ENCODE data around the gene SERPINH1. TPM values are rescaled to one million over a fixed set of nuclear protein-coding genes. Genes with fewer than 3 reads are reported as not detected.

Gene SERPINH1
- total and polyA plus RNA-seq, 2 of the 13 experiments (the other 11 are each of a cell fraction or from before 2014, with no cell fraction given): 83.6 to 83.8 TPM

DNA sequence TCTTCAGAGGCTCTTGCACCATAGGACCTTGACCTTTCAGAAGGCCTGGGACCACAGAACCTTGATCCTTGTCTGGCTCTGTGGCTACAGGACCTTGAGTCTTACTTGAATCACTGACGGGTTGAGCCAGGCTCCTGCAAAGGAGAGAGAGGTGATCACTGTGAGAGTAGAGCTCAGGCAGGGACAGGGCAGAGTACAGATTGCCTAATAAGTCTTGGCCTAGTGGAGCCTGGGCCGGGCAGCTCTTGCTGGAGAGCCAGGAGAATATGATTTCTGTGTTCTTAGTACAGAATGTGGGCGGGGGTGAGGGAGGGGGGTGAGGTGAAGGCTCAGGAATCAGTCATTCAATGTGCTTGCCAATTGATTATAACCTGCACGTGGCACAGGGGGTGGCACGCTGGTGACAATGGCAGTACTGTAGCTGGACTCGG is 26.0 kb downstream of the SERPINH1 start:
- peak; percentile 68 for FAIRE-seq
- Histone ChIP-seq H3K27ac (ENCODE audit: extremely low read length, insufficient read depth, low read length) (no peak overlapping the region), H3K4me1 (ENCODE audit: insufficient read depth, low read length) (peaks cover 39% of the 10 kb centered on the region), H3K27me3 (ENCODE audit: control insufficient read depth in 1 of 2, insufficient read depth in 2 of 2, low read length in 2 of 2) (no peaks in the 10 kb centered on the region; a peak in 3 of 5 replicates), H2AFZ (ENCODE audit: low read length) (no peak overlapping the region), H3K79me2 (ENCODE audit: insufficient read depth, low read length) (no peaks in the 10 kb centered on the region), H3K36me3 (replicated peaks in 1 of 2; ENCODE audit: control insufficient read depth in 1 of 2, insufficient read depth in 2 of 2, low read length in 2 of 2) (no peaks in the 10 kb centered on the region), H4K20me1 (ENCODE audit: insufficient read depth, low read length) (no peaks in the 10 kb centered on the region), H3K9me3 (ENCODE audit: low read length) (no peaks in the 10 kb centered on the region), H3K4me2 (ENCODE audit: low read depth, low read length) (peak overlapping the region; percentile 13; the same call in 1 of the 2 replicates), H3K4me3 (replicated peaks in 1 of 3; ENCODE audit: insufficient read depth in 1 of 3, low read depth in 2 of 3, low read length in 3 of 3) (no peak overlapping the region), H3K9ac (ENCODE audit: insufficient read depth, low read depth, low read length) (no peak overlapping the region)
- ChIA-PET POLR2A (interaction anchor here (0.6 to 0.9 kb wide), 2 partner anchors 11 to 172 kb away, joined by 3 to 4 read pairs; no protein-coding TSS in a partner anchor), CTCF (ENCODE audit: low intra/inter-chr PET ratio, low total read pairs) (no interaction called here)
- DNase-seq (ENCODE audit: low spot score): peak; percentile 61
- WGBS (ENCODE audit: low lambda C conversion rate): 0% methylated on average over 3 of the region's 6 CpGs
- no TSS peak for BruUV-seq (replicated peaks)
- intact Hi-C loops (cut with micrococcal nuclease; ENCODE audit: unreplicated experiment): no loop called here
- in situ Hi-C loops (cut with HindIII; ENCODE audit: extremely low pct_ligation_motif_present, low pct_unique_long_range_greater_than_20kb): no loop called here
- ATAC-seq: peak; percentile 84
- no peak for TF ChIP-seq ZNF746 (CRISPR knock-in tag; IDR thresholded peaks at IDR 0.05)
- no peak for TF ChIP-seq CREM (IDR thresholded peaks at IDR 0.05)
- TF ChIP-seq CREM (CRISPR knock-in tag; IDR thresholded peaks at IDR 0.05): no peak
- TF ChIP-seq KLF12 (CRISPR knock-in tag; IDR thresholded peaks at IDR 0.05; ENCODE audit: borderline replicate concordance): no peak
- no peak for TF ChIP-seq SALL2 (CRISPR knock-in tag; IDR thresholded peaks at IDR 0.05)
- peak; percentile 30 for TF ChIP-seq XRCC5 (optimal IDR thresholded peaks at IDR 0.05; ENCODE audit: low read length)
- no peak for TF ChIP-seq EED (CRISPR knock-in tag; IDR thresholded peaks at IDR 0.05)
- TF ChIP-seq ZNF790 (CRISPR knock-in tag; IDR thresholded peaks at IDR 0.05; ENCODE audit: borderline replicate concordance): no peak
- TF ChIP-seq ZNF678 (CRISPR knock-in tag; IDR thresholded peaks at IDR 0.05): no peak
- peak; percentile 26; the same call in 1 of the 2 replicates for TF ChIP-seq NR2C2 (CRISPR knock-in tag; IDR thresholded peaks at IDR 0.05; ENCODE audit: borderline replicate concordance)
- TF ChIP-seq KMT2B (CRISPR knock-in tag; IDR thresholded peaks at IDR 0.05): no peak
- TF ChIP-seq RBM39 (IDR thresholded peaks at IDR 0.05; ENCODE audit: low read depth, low read length, poor library complexity, severe bottlenecking): no peak
- no peak for TF ChIP-seq FOSL1 (CRISPR knock-in tag; IDR thresholded peaks at IDR 0.05; ENCODE audit: borderline replicate concordance)
- no peak for TF ChIP-seq MXD4 (CRISPR knock-in tag; IDR thresholded peaks at IDR 0.05)
- no peak for TF ChIP-seq SIN3A (IDR thresholded peaks at IDR 0.05; ENCODE audit: borderline replicate concordance, low read depth, low read length)
- TF ChIP-seq ZNF235 (CRISPR knock-in tag; IDR thresholded peaks at IDR 0.05; ENCODE audit: borderline replicate concordance): no peak
- TF ChIP-seq RNF2 (conservative IDR thresholded peaks at IDR 0.05; ENCODE audit: low read depth): no peak
- no peak for TF ChIP-seq RFX3 (CRISPR knock-in tag; IDR thresholded peaks at IDR 0.05)
- TF ChIP-seq, protein P1, sequence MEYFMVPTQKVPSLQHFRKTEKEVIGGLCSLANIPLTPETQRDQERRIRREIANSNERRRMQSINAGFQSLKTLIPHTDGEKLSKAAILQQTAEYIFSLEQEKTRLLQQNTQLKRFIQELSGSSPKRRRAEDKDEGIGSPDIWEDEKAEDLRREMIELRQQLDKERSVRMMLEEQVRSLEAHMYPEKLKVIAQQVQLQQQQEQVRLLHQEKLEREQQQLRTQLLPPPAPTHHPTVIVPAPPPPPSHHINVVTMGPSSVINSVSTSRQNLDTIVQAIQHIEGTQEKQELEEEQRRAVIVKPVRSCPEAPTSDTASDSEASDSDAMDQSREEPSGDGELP (IDR thresholded peaks at IDR 0.05; ENCODE audit: borderline replicate concordance, low read depth): no peak
- TF ChIP-seq, protein P2, sequence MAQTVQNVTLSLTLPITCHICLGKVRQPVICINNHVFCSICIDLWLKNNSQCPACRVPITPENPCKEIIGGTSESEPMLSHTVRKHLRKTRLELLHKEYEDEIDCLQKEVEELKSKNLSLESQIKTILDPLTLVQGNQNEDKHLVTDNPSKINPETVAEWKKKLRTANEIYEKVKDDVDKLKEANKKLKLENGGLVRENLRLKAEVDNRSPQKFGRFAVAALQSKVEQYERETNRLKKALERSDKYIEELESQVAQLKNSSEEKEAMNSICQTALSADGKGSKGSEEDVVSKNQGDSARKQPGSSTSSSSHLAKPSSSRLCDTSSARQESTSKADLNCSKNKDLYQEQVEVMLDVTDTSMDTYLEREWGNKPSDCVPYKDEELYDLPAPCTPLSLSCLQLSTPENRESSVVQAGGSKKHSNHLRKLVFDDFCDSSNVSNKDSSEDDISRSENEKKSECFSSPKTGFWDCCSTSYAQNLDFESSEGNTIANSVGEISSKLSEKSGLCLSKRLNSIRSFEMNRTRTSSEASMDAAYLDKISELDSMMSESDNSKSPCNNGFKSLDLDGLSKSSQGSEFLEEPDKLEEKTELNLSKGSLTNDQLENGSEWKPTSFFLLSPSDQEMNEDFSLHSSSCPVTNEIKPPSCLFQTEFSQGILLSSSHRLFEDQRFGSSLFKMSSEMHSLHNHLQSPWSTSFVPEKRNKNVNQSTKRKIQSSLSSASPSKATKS (CRISPR knock-in tag; IDR thresholded peaks at IDR 0.05): no peak
- TF ChIP-seq ARNTL (CRISPR knock-in tag; IDR thresholded peaks at IDR 0.05): no peak
- TF ChIP-seq ZNF644 (CRISPR knock-in tag; IDR thresholded peaks at IDR 0.05; ENCODE audit: low read depth): no peak; the same call in 1 of the 2 replicates
- peak; percentile 62; the same call in 1 of the 2 replicates for TF ChIP-seq ESRRA (CRISPR knock-in tag; IDR thresholded peaks at IDR 0.05; ENCODE audit: low read depth)
- no peak for TF ChIP-seq HOXA3 (CRISPR knock-in tag; IDR thresholded peaks at IDR 0.05)
- TF ChIP-seq, protein P3, sequence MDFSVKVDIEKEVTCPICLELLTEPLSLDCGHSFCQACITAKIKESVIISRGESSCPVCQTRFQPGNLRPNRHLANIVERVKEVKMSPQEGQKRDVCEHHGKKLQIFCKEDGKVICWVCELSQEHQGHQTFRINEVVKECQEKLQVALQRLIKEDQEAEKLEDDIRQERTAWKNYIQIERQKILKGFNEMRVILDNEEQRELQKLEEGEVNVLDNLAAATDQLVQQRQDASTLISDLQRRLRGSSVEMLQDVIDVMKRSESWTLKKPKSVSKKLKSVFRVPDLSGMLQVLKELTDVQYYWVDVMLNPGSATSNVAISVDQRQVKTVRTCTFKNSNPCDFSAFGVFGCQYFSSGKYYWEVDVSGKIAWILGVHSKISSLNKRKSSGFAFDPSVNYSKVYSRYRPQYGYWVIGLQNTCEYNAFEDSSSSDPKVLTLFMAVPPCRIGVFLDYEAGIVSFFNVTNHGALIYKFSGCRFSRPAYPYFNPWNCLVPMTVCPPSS (IDR thresholded peaks at IDR 0.05): no peak

Measured in HepG2 (cell line).